HL-60/S4 treated with retinoic acid at 250 ng/mL for 4 days and 3 days (cell line): ENCODE measurements around the gene THRB.

Experiments used
- in situ Hi-C: fragments of 300-500 bp; cut with MboI; formaldehyde crosslinking; loops from 2 replicates; pipeline ENCODE4 v1.7.0; 2022; ENCODE audit warnings: low sequenced_read_pairs

Gene THRB

GRCh38 chr3:24513463-24513862 lies 18.8 kb upstream of the THRB start:
- in situ Hi-C loops = no loop called here

GRCh38 chr3:24512564-24513197 lies 18.0 kb upstream of the THRB start:
- in situ Hi-C loops = no loop called here

DNA sequence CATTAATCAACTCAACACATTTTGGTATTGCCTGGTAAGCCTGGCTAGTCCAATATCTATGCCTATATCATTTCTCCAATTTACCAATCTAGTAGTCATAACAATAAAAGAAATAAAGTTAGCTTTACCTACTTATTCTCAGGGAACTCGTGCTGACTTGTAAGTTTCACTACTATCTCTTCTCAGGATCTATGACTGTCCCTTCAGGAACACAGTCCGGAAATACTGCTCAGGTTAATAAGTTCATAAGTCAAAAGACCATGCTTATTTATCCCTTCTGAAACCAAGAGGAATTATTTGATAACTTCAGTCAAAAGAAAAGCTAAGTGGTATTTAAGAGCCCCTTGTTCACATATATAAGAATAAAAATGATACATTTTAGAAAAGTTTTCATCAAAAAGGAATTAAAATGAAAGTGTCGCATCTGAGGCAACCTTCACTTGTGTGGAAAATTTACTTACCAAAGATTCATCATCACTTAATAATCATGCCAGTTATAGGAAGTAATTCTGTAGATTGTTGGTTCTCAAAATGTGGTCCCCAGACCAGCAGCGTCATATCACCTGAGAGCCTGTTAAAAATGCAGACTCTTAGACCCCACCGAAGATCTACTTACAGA lies 15.5 kb upstream of the THRB start:
- in situ Hi-C loops = no loop called here

DNA sequence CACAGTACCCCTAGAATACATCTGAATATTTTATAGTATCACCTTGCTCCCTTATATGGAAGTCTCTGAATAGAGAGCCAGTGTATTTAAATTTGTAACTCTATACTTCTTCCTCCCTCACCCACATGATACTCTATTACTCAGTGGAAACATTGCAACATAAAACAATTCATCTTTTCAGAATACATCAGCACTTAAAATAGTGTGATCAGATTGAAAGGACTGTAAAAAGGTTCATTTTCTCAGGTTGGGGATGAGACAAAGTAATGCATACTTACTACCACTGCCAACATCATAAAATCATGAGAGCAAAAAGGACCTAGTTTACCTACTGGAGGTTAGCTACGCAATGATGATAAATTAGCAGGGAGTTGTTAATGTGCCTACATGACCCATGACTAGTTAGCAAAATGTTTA lies 13.8 kb upstream of the THRB start:
- in situ Hi-C loops = no loop called here

DNA sequence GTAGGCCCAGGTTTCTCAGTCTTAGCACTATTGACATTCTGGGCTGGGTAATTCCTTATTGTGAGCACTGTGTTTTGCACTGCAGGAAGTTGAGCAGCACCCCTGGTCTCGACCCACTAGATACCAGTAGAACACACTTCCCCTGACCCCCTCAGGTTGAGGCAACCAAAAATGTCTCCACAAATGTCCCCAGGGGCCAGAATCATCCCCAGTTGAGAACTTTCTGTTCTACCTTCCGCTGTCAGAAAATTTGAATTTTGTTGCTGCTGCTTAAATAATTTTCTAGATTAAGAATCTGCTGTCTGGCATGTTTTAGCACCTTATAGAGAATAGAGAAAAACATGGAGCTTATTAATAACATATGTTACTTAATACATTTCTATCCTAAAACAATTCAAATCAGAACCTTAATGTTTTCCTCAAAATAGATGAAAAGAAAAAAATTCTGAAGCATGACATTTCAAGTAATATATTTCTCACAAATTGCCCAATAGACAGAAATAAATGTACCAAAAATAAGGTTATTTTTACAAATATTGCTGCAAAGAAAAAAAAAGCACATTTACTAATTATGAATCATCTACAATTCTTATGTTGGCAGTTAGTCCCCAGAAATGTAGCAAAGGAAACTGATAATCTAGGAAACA lies 13.2 kb upstream of the THRB start:
- in situ Hi-C loops = no loop called here

GRCh38 chr3:24506966-24507775 lies 12.5 kb upstream of the THRB start:
- in situ Hi-C loops = no loop called here

- in situ Hi-C loops = no loop called here
Observed at GRCh38 chr3:24505691-24506550, 11.3 kb upstream of the THRB start.

DNA sequence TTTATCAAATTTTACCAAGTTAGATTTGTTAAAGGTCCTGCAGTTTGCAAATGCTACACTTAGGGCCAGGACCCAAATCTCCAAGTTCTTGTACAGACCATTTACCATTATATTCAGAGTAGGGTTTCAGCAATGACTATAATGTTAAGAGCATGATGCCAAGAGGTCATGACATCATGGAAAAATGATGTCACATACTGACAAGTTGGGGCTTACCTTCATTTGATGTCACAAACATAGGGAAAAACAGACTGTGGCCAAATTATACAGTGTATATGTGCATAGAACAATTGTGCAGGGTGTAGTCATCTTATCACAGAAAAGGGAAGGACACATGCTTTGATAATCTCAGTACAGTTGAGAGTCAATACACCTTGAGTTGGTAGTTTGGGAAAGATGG lies 10.1 kb upstream of the THRB start:
- in situ Hi-C loops = no loop called here

GRCh38 chr3:24503616-24504113 lies 9.0 kb upstream of the THRB start:
- in situ Hi-C loops = no loop called here

DNA sequence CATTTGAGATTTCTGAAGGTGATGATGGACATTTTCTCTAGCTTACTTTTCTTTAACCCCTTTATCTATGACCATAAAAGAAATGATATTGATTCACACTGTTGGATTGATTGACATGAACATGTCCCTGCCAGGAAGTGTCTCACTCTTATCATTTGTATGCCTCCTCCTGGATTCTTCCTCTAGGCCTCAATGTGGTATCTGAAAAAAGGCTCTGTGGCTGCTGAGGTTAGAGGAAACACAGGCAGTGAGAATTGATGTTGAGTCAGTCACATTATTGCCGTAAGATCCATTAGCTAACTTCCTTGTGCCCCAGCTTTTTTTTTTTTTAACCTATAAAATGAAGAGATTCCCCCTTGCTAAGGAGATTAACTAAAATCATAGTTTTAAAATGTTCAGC lies 8.0 kb upstream of the THRB start:
- in situ Hi-C loops = no loop called here

- in situ Hi-C loops = no loop called here
Observed at GRCh38 chr3:24500806-24501205, 6.2 kb upstream of the THRB start.

DNA sequence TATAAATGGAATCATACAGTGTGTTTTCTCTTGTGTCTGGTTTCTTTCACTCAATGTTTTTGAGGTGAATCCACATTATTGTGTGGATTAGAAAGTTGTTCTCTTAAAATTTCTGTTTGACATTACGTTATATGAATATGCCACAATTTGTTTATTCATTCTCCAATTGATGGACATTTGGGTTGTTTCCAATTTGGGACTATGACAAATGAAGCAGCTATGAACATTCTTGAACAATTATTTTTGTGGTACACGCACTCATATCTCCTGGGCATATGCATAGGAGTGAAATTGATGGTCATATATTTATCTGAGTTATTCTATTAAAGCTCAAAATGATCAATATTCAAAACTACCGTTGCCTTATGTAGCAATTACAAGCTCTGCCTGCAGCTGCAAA lies 5.3 kb upstream of the THRB start:
- in situ Hi-C loops = no loop called here

DNA sequence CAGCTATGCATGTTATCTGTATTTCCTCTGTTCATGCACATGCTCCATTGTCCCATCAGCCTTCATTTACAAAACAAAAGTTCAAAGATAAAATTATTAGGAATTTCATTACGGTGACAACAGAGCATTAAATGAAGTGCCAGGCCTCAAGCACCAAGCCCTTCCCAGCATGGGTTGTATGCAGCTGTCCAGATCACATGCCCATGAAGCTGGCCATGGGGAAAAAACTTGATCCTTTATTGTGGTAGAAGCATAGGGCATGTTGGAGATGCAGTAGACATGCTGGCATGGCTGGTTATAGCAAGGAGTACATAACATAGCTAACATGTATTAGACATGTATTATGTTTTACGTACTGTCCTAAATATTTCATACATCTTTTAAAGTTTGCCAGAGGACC lies 4.1 kb upstream of the THRB start:
- in situ Hi-C loops = no loop called here

- in situ Hi-C loops = no loop called here
Observed at GRCh38 chr3:24498391-24498790, 3.7 kb upstream of the THRB start.

DNA sequence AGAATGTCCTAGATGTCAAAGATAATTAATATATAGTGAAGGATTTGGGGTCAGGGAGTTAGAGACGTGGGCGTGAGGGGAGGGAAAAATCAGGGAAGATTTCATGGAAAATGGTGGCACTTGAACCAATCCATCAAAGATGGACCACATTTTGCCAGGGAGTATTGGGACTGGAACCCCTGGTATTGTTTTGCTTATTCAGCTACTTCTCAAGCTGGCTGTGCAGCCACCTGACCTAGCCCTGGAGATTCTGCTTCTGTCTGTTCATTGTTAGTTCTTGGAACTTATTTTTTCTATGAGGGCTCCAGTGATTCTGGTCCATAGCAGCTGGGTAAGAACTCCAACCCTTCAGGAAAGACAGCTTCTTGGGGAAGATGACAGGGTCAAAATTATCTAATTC lies 3.3 kb upstream of the THRB start:
- in situ Hi-C loops = no loop called here

DNA sequence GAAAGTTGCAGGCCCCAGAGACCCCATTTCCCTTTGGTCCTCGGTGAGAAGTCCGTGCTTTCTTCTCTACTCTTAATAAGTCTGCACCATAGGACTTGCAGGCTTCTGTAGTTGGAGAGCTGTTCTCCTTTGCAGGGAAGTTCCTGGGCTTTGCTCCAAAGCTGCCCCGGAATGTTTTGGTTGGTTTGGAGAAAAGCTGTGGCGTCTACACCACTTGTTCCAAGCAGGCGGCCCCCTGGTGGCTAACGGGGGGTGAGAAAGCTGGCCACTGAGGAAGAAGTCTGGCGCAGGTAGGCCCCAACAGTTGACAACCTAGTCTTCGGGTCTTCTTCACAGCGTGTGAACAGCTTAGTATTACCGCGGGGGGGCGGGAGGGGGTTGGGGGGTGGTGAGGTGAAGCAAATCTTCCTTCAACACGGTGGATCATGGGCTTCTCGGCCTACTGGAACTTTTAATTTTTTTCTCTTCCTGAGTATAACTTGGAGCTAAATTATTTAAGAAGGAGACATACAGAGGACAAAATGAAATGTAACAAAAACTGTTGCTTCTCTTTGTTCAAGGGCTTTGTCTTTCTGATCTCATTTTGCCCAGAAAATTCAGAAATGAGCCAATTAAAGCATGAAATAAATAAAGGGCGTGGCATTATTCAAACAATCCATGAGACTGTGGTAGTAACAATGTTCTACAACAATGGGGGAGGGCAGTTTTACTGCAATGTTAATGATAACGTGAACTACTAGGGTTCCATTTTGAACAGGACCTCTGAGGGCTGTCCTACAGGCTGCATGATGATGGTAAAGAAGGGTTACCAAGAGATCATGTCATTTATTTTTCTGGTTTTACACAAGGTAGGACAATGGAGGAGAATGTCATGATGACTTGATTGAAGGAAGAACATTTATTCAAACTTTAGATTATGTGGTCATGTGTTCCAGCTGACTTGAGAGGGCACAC lies 2.2 kb upstream of the THRB start:
- in situ Hi-C loops = no loop called here

DNA sequence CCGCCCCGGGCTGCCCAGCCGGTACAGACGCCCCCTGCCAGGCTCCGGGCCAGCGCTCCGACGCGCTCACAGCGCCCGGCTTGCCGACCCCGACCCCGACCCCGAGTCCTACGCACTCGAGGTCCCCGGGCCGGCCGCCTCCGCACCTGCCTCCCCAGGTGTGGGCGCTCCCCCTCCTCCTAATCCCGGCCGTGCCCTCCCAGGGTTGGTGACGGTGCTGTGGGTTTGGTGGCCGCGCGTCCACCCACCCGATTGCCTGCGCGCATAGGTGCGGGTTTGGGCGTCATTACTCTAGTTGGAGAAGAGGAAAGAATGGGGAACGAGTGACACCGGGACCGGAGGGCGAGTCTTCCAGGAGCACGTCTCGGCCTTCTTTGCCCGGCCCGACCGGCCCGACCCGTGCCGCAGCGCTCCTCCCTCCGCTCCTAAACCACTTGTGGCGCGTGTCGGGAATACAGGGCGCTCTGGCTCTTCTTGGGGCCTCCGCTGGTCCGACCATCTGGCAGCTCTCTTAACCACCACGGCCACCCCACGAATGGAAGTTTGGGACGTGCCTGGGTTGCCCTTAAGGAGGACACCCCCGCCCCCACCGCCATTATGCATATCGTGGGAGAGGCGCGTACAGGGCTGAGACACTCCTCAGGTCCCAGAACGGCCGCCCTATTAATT lies 810 bp upstream of the THRB start:
- in situ Hi-C loops = no loop called here

DNA sequence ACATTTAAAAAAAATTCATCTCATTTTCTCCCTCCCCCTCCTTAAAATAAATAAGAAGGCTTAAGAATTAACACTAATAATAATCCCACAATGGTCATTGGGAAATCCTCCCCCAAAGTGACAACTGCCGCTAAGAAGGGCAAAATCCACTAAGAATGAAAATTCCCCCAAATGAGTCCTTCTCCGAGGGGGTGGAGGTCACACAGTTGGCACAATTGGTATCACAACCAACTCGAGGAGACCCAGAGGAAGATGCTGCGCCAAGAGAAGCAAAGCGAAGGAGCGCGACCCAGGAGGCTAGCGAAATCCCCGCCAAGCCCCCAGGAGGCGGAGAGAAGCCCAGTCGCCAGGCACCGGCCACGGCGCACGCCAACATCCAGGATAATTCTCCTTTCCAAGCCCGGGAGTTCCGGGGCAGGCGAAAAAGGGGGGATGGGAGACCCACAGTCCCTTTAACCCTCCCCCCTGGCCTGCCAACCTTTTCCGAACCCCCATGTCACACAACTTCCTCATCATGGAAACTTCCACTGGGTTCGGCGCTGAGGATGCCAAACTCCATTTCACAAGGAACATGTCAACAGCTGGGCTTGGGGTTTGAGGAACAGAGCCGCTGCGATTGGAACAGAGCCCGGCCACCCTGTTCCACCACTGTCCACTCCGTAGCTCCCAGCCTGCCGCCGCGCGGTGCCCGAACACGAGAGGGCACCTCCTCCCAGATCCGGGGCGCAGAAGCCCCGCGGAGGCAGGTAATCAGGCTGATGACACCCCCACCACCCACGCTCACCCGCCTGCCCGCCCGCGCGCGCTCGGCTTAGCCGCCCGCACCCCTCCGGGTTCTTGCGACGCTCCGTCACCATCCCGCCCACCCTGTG lies 668 bp downstream of the THRB start:
- in situ Hi-C loops = no loop called here
